GM23248 (cell line): ENCODE data around the gene PTPRN2.

Experiments
- EZH2 ChIP-seq: fragments of 200-600 bp; sonication (generic); IDR thresholded peaks from 2 replicates; pipeline ENCODE4 v1.6.1; 2018; ENCODE audit warnings: antibody characterized with exemption, mild to moderate bottlenecking; ENCODE audit not compliant: insufficient read depth, poor library complexity, severe bottlenecking
- EZH2phosphoT487 ChIP-seq: fragments of 200-600 bp; sonication (generic); IDR thresholded peaks from 2 replicates; pipeline ENCODE4 v1.6.1; 2018; ENCODE audit warnings: antibody characterized with exemption, moderate library complexity, mild to moderate bottlenecking, low read depth; ENCODE audit not compliant: insufficient read depth

DNA sequence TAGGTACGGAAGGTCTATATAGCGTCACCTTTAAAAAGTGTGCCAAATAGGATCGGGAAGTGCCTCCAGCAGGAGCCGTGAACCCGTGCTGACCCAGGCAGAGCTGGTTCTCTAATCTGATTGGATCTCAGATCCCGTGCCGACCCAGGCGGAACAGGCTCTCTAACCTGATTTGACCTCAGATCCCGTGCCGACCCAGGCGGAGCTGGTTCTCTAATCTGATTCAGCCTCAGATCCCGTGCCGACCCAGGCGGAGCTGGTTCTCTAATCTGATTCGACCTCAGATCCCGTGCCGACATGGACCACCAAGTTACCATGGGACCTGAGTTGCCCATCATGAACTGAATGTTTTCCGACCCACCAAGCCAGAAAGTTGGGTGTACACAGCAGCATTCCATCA lies 463.9 kb downstream of the PTPRN2 start:
- no peak for TF ChIP-seq EZH2
- TF ChIP-seq EZH2phosphoT487, result no peak
